SK-N-SH (cell line): Measurements from ENCODE around the gene GMPR2. TPM values are rescaled to one million over a fixed set of nuclear protein-coding genes. Genes with fewer than 3 reads are reported as not detected.

ENCODE experiments used
- CTCF ChIA-PET: fragments of 300-600, 350-600 bp; formaldehyde crosslinking; extraction: SDS; loops from one replicate; lab custom pipeline; 2021; lab: Yijun Ruan, JAX
- POLR2A ChIA-PET: fragments of 350-600 bp; sonication (Branson Sonifier 250); formaldehyde crosslinking; extraction: SDS; loops from one replicate; lab custom pipeline; 2020; ENCODE audit warnings: antibody characterized with exemption, inconsistent platforms; lab: Yijun Ruan, JAX
- DNase-seq: peaks from one replicate; pipeline ENCODE4 v3.0.0; 2012
- H2AFZ ChIP-seq: fragments of 200-600 bp; sonication (generic); 2 replicates; pipeline ENCODE4 v1.8.1; 2016; ENCODE audit warnings: antibody characterized with exemption, mild to moderate bottlenecking, low read depth
- H3F3A ChIP-seq: fragments of 200-600 bp; sonication (generic); replicated peaks from 2 replicates; pipeline ENCODE3; 2016; ENCODE audit warnings: antibody characterized with exemption, mild to moderate bottlenecking; ENCODE audit not compliant: insufficient read depth
- H3K27ac ChIP-seq, 2 experiments: fragments of 200-500 bp in 1 of 2; fragments of 200-600 bp in 1 of 2; sonication (Bioruptor generic) in 1 of 2; sonication (generic), shearing (Covaris generic) in 1 of 2; 2 replicates each; pipeline versions ENCODE4 v1.5.1 to v1.6.1; 2014 to 2016; ENCODE audit warnings: low read depth in 2 of 2, inconsistent platforms in 1 of 2, low read length in 1 of 2, mild to moderate bottlenecking in 1 of 2, mixed read lengths in 1 of 2
- H3K27me3 ChIP-seq: fragments of 200-600 bp; sonication (generic), shearing (Covaris generic); 2 replicates; pipeline ENCODE4 v1.6.1; 2016; ENCODE audit warnings: mixed run types; ENCODE audit not compliant: insufficient read depth
- H3K36me3 ChIP-seq, 2 experiments: fragments of 200-500 bp in 1 of 2; fragments of 200-600 bp in 1 of 2; sonication (Bioruptor generic) in 1 of 2; sonication (generic) in 1 of 2; replicated peaks in 1 of 2; 2 replicates each; pipeline versions ENCODE3 to v1.5.1; 2014 to 2016; ENCODE audit warnings: low read length in 1 of 2, mild to moderate bottlenecking in 1 of 2; ENCODE audit not compliant: insufficient read depth in 2 of 2, control insufficient read depth in 1 of 2
- H3K4me1 ChIP-seq, 2 experiments: fragments of 200-500 bp in 1 of 2; fragments of 200-600 bp in 1 of 2; sonication (Bioruptor generic) in 1 of 2; sonication (generic), shearing (Covaris generic) in 1 of 2; 2 replicates each; pipeline versions ENCODE4 v1.5.1 to v1.6.1; 2014 to 2016; ENCODE audit warnings: low read depth in 1 of 2, low read length in 1 of 2, mixed run types in 1 of 2; ENCODE audit not compliant: insufficient read depth in 2 of 2, control insufficient read depth in 1 of 2
- H3K4me2 ChIP-seq: fragments of 200-600 bp; sonication (generic), shearing (Covaris generic); 2 replicates; pipeline ENCODE4 v1.6.1; 2017; ENCODE audit warnings: mixed run types
- H3K4me3 ChIP-seq, 2 experiments: fragments of 200-500 bp in 1 of 2; fragments of 200-600 bp in 1 of 2; sonication (Bioruptor generic) in 1 of 2; sonication (generic), shearing (Covaris generic) in 1 of 2; 2 replicates each; pipeline versions ENCODE4 v1.5.1 to v1.8.1; 2014 to 2016; ENCODE audit warnings: low read depth in 2 of 2, inconsistent platforms in 1 of 2, low read length in 1 of 2, mild to moderate bottlenecking in 1 of 2, mixed read lengths in 1 of 2, moderate library complexity in 1 of 2
- H3K79me2 ChIP-seq: fragments of 200-600 bp; sonication (generic); 2 replicates; pipeline ENCODE4 v1.8.1; 2017; ENCODE audit warnings: mild to moderate bottlenecking; ENCODE audit not compliant: insufficient read depth
- H3K9ac ChIP-seq: fragments of 200-600 bp; sonication (generic); 2 replicates; pipeline ENCODE4 v1.6.1; 2017; ENCODE audit warnings: mixed run types
- H3K9me2 ChIP-seq: fragments of 200-600 bp; sonication (generic); 2 replicates; pipeline ENCODE4 v1.6.1; 2017; ENCODE audit warnings: mixed run types
- H3K9me3 ChIP-seq: fragments of 200-600 bp; sonication (generic); 2 replicates; pipeline ENCODE4 v1.6.1; 2017; ENCODE audit warnings: mixed run types, mild to moderate bottlenecking, moderate library complexity
- H4K20me1 ChIP-seq: fragments of 200-600 bp; sonication (generic); 2 replicates; pipeline ENCODE4 v1.6.1; 2017; ENCODE audit warnings: mild to moderate bottlenecking, mixed run types; ENCODE audit not compliant: insufficient read depth
- GATA2 ChIP-seq: sonication (generic); formaldehyde crosslinking; IDR thresholded peaks from 2 replicates; pipeline ENCODE4 v1.5.0; 2020; ENCODE audit warnings: mild to moderate bottlenecking, missing genetic modification reagents
- MEF2A ChIP-seq: IDR thresholded peaks from 2 replicates; pipeline ENCODE4 v1.4.0; 2012; ENCODE audit warnings: low read depth, borderline replicate concordance
- MXI1 ChIP-seq: IDR thresholded peaks from 2 replicates; pipeline ENCODE4 v1.6.1; 2012; ENCODE audit warnings: mild to moderate bottlenecking, low read depth, low read length, improper control_type of control experiment
- RXRA ChIP-seq: IDR thresholded peaks from 2 replicates; pipeline ENCODE4 v1.4.0; 2012; ENCODE audit warnings: low read depth, mild to moderate bottlenecking, borderline replicate concordance
- TCF12 ChIP-seq: IDR thresholded peaks from 2 replicates; pipeline ENCODE4 v1.4.0; 2012
- TEAD4 ChIP-seq: IDR thresholded peaks from 2 replicates; pipeline ENCODE4 v1.4.0; 2012; ENCODE audit warnings: mild to moderate bottlenecking, borderline replicate concordance; ENCODE audit not compliant: insufficient read depth
- WGBS: methylation state at CpG from one replicate; pipeline ENCODE4 v1.1.6; 2017; ENCODE audit warnings: low lambda C conversion rate; 5-methylcytosine and 5-hydroxymethylcytosine counted together
- polyA plus RNA-seq, 3 experiments: library from polyadenylated mRNA; depleted of rRNA; stranded (reverse); fragments of >200 nt; gene quantifications; 2 replicates each; pipeline ENCODE4 v1.2.3, GENCODE V29; 2012
- TF ChIP-seq, protein P1 (sequence below): IDR thresholded peaks from 2 replicates; pipeline ENCODE4 v1.4.0; 2012; ENCODE audit warnings: low read depth
- TF ChIP-seq, protein P2 (sequence below): fragments of 150-350 bp; IDR thresholded peaks from 2 replicates; pipeline ENCODE4 v1.6.1; 2016; ENCODE audit warnings: mild to moderate bottlenecking, low read depth, low read length
- TF ChIP-seq, protein P3 (sequence below): IDR thresholded peaks from 2 replicates; pipeline ENCODE4 v1.4.0; 2012; ENCODE audit warnings: low read depth, borderline replicate concordance
- TF ChIP-seq, protein P4 (sequence below): fragments of 200-600 bp; sonication (generic); IDR thresholded peaks from 2 replicates; pipeline ENCODE4 v1.6.1; 2017; ENCODE audit warnings: antibody characterized with exemption, mild to moderate bottlenecking, moderate library complexity

GMPR2 gene
- polyA plus RNA-seq, 1 of the 3 experiments (the other 2 are of a cell fraction): 97.0 TPM

DNA sequence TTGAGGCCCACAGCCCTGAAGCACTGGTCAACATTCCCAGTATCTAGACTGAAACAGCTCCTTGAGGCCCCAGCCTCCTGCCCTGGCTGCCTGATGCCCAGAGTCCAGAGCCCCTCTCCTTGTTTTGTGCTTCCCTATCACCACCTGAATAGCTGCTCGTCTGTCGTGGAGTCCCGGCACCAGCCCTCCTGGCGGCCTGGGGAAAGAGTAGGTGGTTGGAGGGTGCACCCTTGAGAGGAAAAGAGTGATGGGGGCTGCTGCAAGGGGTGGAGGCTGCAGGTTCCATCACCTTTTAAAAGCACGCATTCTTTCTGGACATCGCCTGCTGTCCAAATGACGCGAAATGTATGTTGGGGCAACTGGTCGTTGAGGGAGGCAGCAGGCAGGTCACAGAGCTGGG is 35.5 kb downstream of the GMPR2 start:
- ChIA-PET CTCF (interaction anchor here (1.0 to 4.9 kb wide), 6 partner anchors 9 to 40 kb away, joined by 3 to 37 read pairs (median 4); partner anchors contain the start of genes CIDEB and TINF2), POLR2A (no interaction called here)
- Histone ChIP-seq H3K4me2 (no peak overlapping the region), H3K4me3 (no peak overlapping the region), H3K27me3 (no peaks in the 10 kb centered on the region), H4K20me1 (no peaks in the 10 kb centered on the region), H3K9ac (no peak overlapping the region), H3K27ac (no peak overlapping the region), H3K36me3 (peaks cover 0 to 31% of the 10 kb centered on the region in 2 experiments), H3K79me2 (no peaks in the 10 kb centered on the region; the same call in 1 of the 2 replicates), H2AFZ (no peak overlapping the region), H3K9me2 (no peaks in the 10 kb centered on the region), H3K4me1 (peaks cover 6 to 8% of the 10 kb centered on the region in 2 experiments; a peak in 2 of 4 replicates), H3K9me3 (no peaks in the 10 kb centered on the region)
- no peak for DNase-seq
- 65% methylated on average over 2 of the region's 9 CpGs for WGBS
- TF ChIP-seq, protein P1, sequence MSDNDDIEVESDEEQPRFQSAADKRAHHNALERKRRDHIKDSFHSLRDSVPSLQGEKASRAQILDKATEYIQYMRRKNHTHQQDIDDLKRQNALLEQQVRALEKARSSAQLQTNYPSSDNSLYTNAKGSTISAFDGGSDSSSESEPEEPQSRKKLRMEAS: no peak
- TF ChIP-seq, all 33 proteins: peak for 0
- no peaks in the 10 kb centered on the region for H3F3A ChIP-seq

DNA sequence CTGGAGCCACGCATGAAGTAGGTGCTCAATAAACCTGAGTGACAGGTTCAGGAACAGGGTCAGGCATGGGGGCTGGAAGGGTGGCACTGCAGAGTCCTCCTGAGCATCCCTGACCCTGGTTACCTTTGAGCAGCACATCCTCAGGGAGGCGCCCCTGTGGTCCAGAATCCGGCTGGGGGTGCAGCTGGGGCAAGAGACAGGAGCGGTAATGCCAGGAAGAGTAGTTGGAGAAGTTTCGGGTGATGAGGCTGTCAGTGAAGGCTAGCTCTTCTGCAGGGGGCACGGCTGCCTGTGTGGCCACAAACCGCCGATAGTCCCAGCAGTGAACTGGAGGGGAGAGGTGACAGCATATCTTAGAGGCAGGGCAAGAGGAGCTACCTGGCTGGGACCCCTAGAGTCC is 36.6 kb downstream of the GMPR2 start:
- no peaks in the 10 kb centered on the region for H3K27me3 ChIP-seq
- no peak overlapping the region for H3K27ac ChIP-seq
- POLR2A ChIA-PET: no interaction called here
- TF ChIP-seq, protein P2, sequence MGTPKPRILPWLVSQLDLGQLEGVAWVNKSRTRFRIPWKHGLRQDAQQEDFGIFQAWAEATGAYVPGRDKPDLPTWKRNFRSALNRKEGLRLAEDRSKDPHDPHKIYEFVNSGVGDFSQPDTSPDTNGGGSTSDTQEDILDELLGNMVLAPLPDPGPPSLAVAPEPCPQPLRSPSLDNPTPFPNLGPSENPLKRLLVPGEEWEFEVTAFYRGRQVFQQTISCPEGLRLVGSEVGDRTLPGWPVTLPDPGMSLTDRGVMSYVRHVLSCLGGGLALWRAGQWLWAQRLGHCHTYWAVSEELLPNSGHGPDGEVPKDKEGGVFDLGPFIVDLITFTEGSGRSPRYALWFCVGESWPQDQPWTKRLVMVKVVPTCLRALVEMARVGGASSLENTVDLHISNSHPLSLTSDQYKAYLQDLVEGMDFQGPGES: no peak
- TF ChIP-seq, protein P1: no peak
- TF ChIP-seq, protein P3, sequence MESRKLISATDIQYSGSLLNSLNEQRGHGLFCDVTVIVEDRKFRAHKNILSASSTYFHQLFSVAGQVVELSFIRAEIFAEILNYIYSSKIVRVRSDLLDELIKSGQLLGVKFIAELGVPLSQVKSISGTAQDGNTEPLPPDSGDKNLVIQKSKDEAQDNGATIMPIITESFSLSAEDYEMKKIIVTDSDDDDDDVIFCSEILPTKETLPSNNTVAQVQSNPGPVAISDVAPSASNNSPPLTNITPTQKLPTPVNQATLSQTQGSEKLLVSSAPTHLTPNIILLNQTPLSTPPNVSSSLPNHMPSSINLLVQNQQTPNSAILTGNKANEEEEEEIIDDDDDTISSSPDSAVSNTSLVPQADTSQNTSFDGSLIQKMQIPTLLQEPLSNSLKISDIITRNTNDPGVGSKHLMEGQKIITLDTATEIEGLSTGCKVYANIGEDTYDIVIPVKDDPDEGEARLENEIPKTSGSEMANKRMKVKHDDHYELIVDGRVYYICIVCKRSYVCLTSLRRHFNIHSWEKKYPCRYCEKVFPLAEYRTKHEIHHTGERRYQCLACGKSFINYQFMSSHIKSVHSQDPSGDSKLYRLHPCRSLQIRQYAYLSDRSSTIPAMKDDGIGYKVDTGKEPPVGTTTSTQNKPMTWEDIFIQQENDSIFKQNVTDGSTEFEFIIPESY: no peak
- TF ChIP-seq MEF2A: no peak
- TF ChIP-seq, protein P4, sequence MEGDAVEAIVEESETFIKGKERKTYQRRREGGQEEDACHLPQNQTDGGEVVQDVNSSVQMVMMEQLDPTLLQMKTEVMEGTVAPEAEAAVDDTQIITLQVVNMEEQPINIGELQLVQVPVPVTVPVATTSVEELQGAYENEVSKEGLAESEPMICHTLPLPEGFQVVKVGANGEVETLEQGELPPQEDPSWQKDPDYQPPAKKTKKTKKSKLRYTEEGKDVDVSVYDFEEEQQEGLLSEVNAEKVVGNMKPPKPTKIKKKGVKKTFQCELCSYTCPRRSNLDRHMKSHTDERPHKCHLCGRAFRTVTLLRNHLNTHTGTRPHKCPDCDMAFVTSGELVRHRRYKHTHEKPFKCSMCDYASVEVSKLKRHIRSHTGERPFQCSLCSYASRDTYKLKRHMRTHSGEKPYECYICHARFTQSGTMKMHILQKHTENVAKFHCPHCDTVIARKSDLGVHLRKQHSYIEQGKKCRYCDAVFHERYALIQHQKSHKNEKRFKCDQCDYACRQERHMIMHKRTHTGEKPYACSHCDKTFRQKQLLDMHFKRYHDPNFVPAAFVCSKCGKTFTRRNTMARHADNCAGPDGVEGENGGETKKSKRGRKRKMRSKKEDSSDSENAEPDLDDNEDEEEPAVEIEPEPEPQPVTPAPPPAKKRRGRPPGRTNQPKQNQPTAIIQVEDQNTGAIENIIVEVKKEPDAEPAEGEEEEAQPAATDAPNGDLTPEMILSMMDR: no peak
- no peak for TF ChIP-seq MXI1
- TF ChIP-seq RXRA: no peak
- TF ChIP-seq TEAD4: no peak
- TF ChIP-seq TCF12: no peak
- no peak for TF ChIP-seq GATA2 (CRISPR knock-in tag)
- no peaks in the 10 kb centered on the region for H3F3A ChIP-seq
- H3K36me3 ChIP-seq: peaks cover 0 to 31% of the 10 kb centered on the region in 2 experiments
- 85% methylated on average over 8 of the region's 8 CpGs for WGBS
- H3K4me2 ChIP-seq: no peak overlapping the region
- no peak for DNase-seq
- CTCF ChIA-PET: interaction anchor here (0.9 to 4.9 kb wide), 6 partner anchors 13 to 162 kb away, joined by 3 to 37 read pairs (median 6); partner anchors contain the start of genes CIDEB and TINF2
- H4K20me1 ChIP-seq: no peaks in the 10 kb centered on the region
- peaks cover 6 to 10% of the 10 kb centered on the region in 2 experiments; a peak in 2 of 4 replicates for H3K4me1 ChIP-seq
- no peak overlapping the region for H3K4me3 ChIP-seq
- H3K9ac ChIP-seq: no peak overlapping the region
- no peak overlapping the region for H2AFZ ChIP-seq
- no peaks in the 10 kb centered on the region; the same call in 1 of the 2 replicates for H3K79me2 ChIP-seq
- no peaks in the 10 kb centered on the region for H3K9me2 ChIP-seq
- no peaks in the 10 kb centered on the region for H3K9me3 ChIP-seq
